Stimulated activated CD4-positive, alpha-beta T cell treated with anti-CD3 and anti-CD28 coated beads, Interleukin-2, amount 100 ng/mL, for 48 hours (primary cell): ENCODE measurements around the gene AKT2.
"Not testable (repeated sequence)": the region's sequence is repeated elsewhere in the genome, so short reads cannot be mapped to it uniquely, and the experiment has no call there.

Experiments
- DNase-seq, 2 donors: peaks; one replicate each; pipeline ENCODE4 v3.0.0-alpha.2; 2020

Gene AKT2

GRCh38 chr19:40232949-40233810 is 52.0 kb downstream of the AKT2 start:
- DNase-seq = no peak

GRCh38 chr19:40232479-40232878 is 52.7 kb downstream of the AKT2 start:
- no peak for DNase-seq

GRCh38 chr19:40231544-40232424 is 53.4 kb downstream of the AKT2 start:
- no peak for DNase-seq

- no peak for DNase-seq
Observed at GRCh38 chr19:40231057-40231456, 54.1 kb downstream of the AKT2 start.

- no peak for DNase-seq
Observed at GRCh38 chr19:40229926-40230417, 55.2 kb downstream of the AKT2 start.

GRCh38 chr19:40229484-40229883 is 55.7 kb downstream of the AKT2 start:
- no peak for DNase-seq

- no peak for DNase-seq
Observed at GRCh38 chr19:40228863-40229262, 56.3 kb downstream of the AKT2 start.

- no peak for DNase-seq
Observed at GRCh38 chr19:40228346-40228745, 56.8 kb downstream of the AKT2 start.

- DNase-seq = no peak
Observed at GRCh38 chr19:40225440-40226305, 59.5 kb downstream of the AKT2 start.

- no peak for DNase-seq
Observed at GRCh38 chr19:40224342-40225150, 60.6 kb downstream of the AKT2 start.

- DNase-seq = no peak
Observed at GRCh38 chr19:40223135-40223822, 61.9 kb downstream of the AKT2 start.

GRCh38 chr19:40221858-40222619 is 63.1 kb downstream of the AKT2 start:
- DNase-seq = peak; percentile 67 to 68

GRCh38 chr19:40220674-40221073 is 64.5 kb downstream of the AKT2 start:
- DNase-seq = no peak

- no peak for DNase-seq
Observed at GRCh38 chr19:40219721-40220276, 65.3 kb downstream of the AKT2 start.

- DNase-seq = not testable (repeated sequence)
Observed at GRCh38 chr19:40219029-40219428, 66.1 kb downstream of the AKT2 start.

- DNase-seq = peak; percentile 45 to 55
Observed at GRCh38 chr19:40217934-40218890, 66.9 kb downstream of the AKT2 start, which contains the start of gene TTC9B. TTC9B (minus strand) TSS chr19:40218384; CDS start chr19:40218381, 3 bp downstream.

- no peak for DNase-seq
Observed at GRCh38 chr19:40217027-40217810, 67.9 kb downstream of the AKT2 start.

GRCh38 chr19:40216777-40217026 is 68.4 kb downstream of the AKT2 start:
- DNase-seq = no peak
